ENCODE measurements around the gene SRPK2. TPM values are rescaled to one million over a fixed set of nuclear protein-coding genes. Genes with fewer than 3 reads are reported as not detected.

Gene SRPK2
- polyA plus RNA-seq, 1 donor from 2014 or later: 66.5 TPM

GRCh38 chr7:105285118-105285874, 103.4 kb downstream of the SRPK2 start:
- Mint-ChIP-seq H3K4me1 (peaks cover 18 to 36% (median 19%) of the 10 kb centered on the region in 3 donors), H3K36me3 (peaks cover 4% of the 10 kb centered on the region), H3K27ac (no peak overlapping the region), H3K4me3 (peak overlapping the region in 1 of 4 donors; percentile 32), H3K27me3 (no peaks in the 10 kb centered on the region), H3K9me3 (no peaks in the 10 kb centered on the region)

GRCh38 chr7:105284014-105284413, 104.7 kb downstream of the SRPK2 start:
- Mint-ChIP-seq H3K4me1 (peaks cover 13 to 33% (median 15%) of the 10 kb centered on the region in 3 donors), H3K36me3 (peaks cover 1% of the 10 kb centered on the region)

GRCh38 chr7:105281966-105282365, 106.8 kb downstream of the SRPK2 start:
- Mint-ChIP-seq H3K4me3 (no peak overlapping the region), H3K36me3 (peaks cover 1% of the 10 kb centered on the region), H3K9me3 (no peaks in the 10 kb centered on the region), H3K27ac (no peak overlapping the region), H3K4me1 (peaks cover 13 to 36% (median 20%) of the 10 kb centered on the region in 3 donors), H3K27me3 (no peaks in the 10 kb centered on the region)

More at GRCh38 chr7:105284014-105284413, 104.7 kb downstream of the SRPK2 start:
- H3K9me3 Mint-ChIP-seq: no peaks in the 10 kb centered on the region
- H3K4me3 Mint-ChIP-seq: no peak overlapping the region
- no peak overlapping the region for H3K27ac Mint-ChIP-seq
- H3K27me3 Mint-ChIP-seq: no peaks in the 10 kb centered on the region

GRCh38 chr7:105279688-105280007, 109.1 kb downstream of the SRPK2 start:
- H3K27ac Mint-ChIP-seq: no peak overlapping the region
- no peaks in the 10 kb centered on the region for H3K27me3 Mint-ChIP-seq
- H3K4me3 Mint-ChIP-seq: no peak overlapping the region
- H3K36me3 Mint-ChIP-seq: peaks cover 8% of the 10 kb centered on the region
- H3K9me3 Mint-ChIP-seq: no peaks in the 10 kb centered on the region
- peaks cover 11 to 29% (median 25%) of the 10 kb centered on the region in 3 donors for H3K4me1 Mint-ChIP-seq

GRCh38 chr7:105278973-105279687, 109.6 kb downstream of the SRPK2 start:
- H3K4me1 Mint-ChIP-seq: peaks cover 13 to 29% (median 25%) of the 10 kb centered on the region in 3 donors
- no peak overlapping the region for H3K27ac Mint-ChIP-seq
- no peaks in the 10 kb centered on the region for H3K27me3 Mint-ChIP-seq
- H3K9me3 Mint-ChIP-seq: no peaks in the 10 kb centered on the region
- no peak overlapping the region for H3K4me3 Mint-ChIP-seq
- peaks cover 9% of the 10 kb centered on the region for H3K36me3 Mint-ChIP-seq

- H3K9me3 Mint-ChIP-seq: no peaks in the 10 kb centered on the region
- peaks cover 9% of the 10 kb centered on the region for H3K36me3 Mint-ChIP-seq
- no peak overlapping the region for H3K4me3 Mint-ChIP-seq
- no peak overlapping the region for H3K27ac Mint-ChIP-seq
- H3K4me1 Mint-ChIP-seq: peaks cover 13 to 29% (median 29%) of the 10 kb centered on the region in 3 donors
- H3K27me3 Mint-ChIP-seq: no peaks in the 10 kb centered on the region
Measured at GRCh38 chr7:105278565-105278964, 110.2 kb downstream of the SRPK2 start.

- H3K27ac Mint-ChIP-seq: no peak overlapping the region
- no peaks in the 10 kb centered on the region for H3K27me3 Mint-ChIP-seq
- peaks cover 17 to 29% (median 27%) of the 10 kb centered on the region in 3 donors for H3K4me1 Mint-ChIP-seq
- H3K9me3 Mint-ChIP-seq: no peaks in the 10 kb centered on the region
- peak overlapping the region in 1 of 4 donors; percentile 73 for H3K4me3 Mint-ChIP-seq
- peaks cover 9% of the 10 kb centered on the region for H3K36me3 Mint-ChIP-seq
Measured at GRCh38 chr7:105277341-105277740, 111.4 kb downstream of the SRPK2 start.

GRCh38 chr7:105270117-105270516, 118.6 kb downstream of the SRPK2 start:
- Mint-ChIP-seq H3K4me3 (peak overlapping the region in 3 of 4 donors; percentile 3 to 94 (median 87)), H3K4me1 (peaks cover 29 to 64% (median 54%) of the 10 kb centered on the region in 3 donors), H3K27ac (peak overlapping the region in 2 of 3 donors; percentile 21 to 69), H3K27me3 (no peaks in the 10 kb centered on the region), H3K9me3 (no peaks in the 10 kb centered on the region), H3K36me3 (peaks cover 4% of the 10 kb centered on the region)

- Mint-ChIP-seq H3K4me3 (peak overlapping the region; percentile 86 to 94 (median 89)), H3K9me3 (no peaks in the 10 kb centered on the region), H3K27ac (peak overlapping the region in 2 of 3 donors; percentile 44 to 69), H3K36me3 (peaks cover 2% of the 10 kb centered on the region), H3K4me1 (peaks cover 27 to 65% (median 58%) of the 10 kb centered on the region in 3 donors), H3K27me3 (no peaks in the 10 kb centered on the region)
Measured at GRCh38 chr7:105269397-105269796, 119.3 kb downstream of the SRPK2 start.

GRCh38 chr7:105268511-105269392, 120.0 kb downstream of the SRPK2 start:
- Mint-ChIP-seq H3K27me3 (no peaks in the 10 kb centered on the region), H3K4me1 (peaks cover 27 to 69% (median 61%) of the 10 kb centered on the region in 3 donors), H3K27ac (peak overlapping the region; percentile 44 to 69 (median 50)), H3K9me3 (no peaks in the 10 kb centered on the region), H3K4me3 (peak overlapping the region; percentile 86 to 94 (median 89)), H3K36me3 (peaks cover 4% of the 10 kb centered on the region)

GRCh38 chr7:105268056-105268455, 120.7 kb downstream of the SRPK2 start:
- Mint-ChIP-seq H3K27me3 (no peaks in the 10 kb centered on the region), H3K36me3 (peaks cover 4% of the 10 kb centered on the region), H3K4me1 (peaks cover 27 to 72% (median 59%) of the 10 kb centered on the region in 3 donors), H3K27ac (peak overlapping the region in 2 of 3 donors; percentile 44 to 69), H3K4me3 (peak overlapping the region in 1 of 4 donors; percentile 94), H3K9me3 (no peaks in the 10 kb centered on the region)

- peak overlapping the region in 3 of 4 donors; percentile 51 to 65 (median 56) for H3K4me3 Mint-ChIP-seq
- no peaks in the 10 kb centered on the region for H3K27me3 Mint-ChIP-seq
- peaks cover 4% of the 10 kb centered on the region for H3K36me3 Mint-ChIP-seq
- H3K4me1 Mint-ChIP-seq: peaks cover 24 to 69% (median 58%) of the 10 kb centered on the region in 3 donors
- H3K27ac Mint-ChIP-seq: peak overlapping the region in 1 of 3 donors; percentile 7
- no peaks in the 10 kb centered on the region for H3K9me3 Mint-ChIP-seq
Measured at GRCh38 chr7:105267244-105267643, 121.5 kb downstream of the SRPK2 start.

GRCh38 chr7:105264707-105265106, 124.0 kb downstream of the SRPK2 start:
- Mint-ChIP-seq H3K27ac (no peak overlapping the region), H3K27me3 (no peaks in the 10 kb centered on the region), H3K4me3 (peak overlapping the region in 1 of 4 donors; percentile 50), H3K36me3 (peaks cover 4% of the 10 kb centered on the region), H3K9me3 (peaks cover 0 to 3% (median 3%) of the 10 kb centered on the region in 3 donors), H3K4me1 (peaks cover 24 to 57% (median 43%) of the 10 kb centered on the region in 3 donors)

- peaks cover 0 to 4% (median 3%) of the 10 kb centered on the region in 3 donors for H3K9me3 Mint-ChIP-seq
- peaks cover 7% of the 10 kb centered on the region for H3K36me3 Mint-ChIP-seq
- H3K27me3 Mint-ChIP-seq: no peaks in the 10 kb centered on the region
- no peak overlapping the region for H3K4me3 Mint-ChIP-seq
- peak overlapping the region in 2 of 3 donors; percentile 4 to 64 for H3K27ac Mint-ChIP-seq
- peaks cover 27 to 52% (median 41%) of the 10 kb centered on the region in 3 donors for H3K4me1 Mint-ChIP-seq
Measured at GRCh38 chr7:105261689-105262088, 127.0 kb downstream of the SRPK2 start.
